ENCODE results near the gene MLN.

Gene MLN

DNA sequence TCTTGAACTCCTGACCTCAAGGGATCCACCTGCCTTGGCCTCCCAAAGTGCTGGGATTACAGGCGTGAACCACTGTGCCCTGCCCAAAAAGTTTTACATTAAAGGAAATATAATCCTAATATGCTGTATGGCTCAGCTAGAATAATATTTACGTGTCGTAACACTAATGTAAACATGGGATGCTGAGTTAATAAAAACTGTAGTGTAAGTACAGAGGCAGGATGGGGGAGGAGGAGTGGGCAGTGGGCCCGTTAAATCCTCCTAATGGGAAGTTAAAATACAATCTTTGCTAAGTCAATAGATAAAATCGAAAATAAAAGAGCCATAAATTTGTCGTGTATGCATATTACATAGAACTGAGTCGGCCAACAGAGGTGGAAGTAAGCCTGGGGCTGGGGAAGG, 45.0 kb downstream of the MLN start:
- no peaks in the 10 kb centered on the region for H3K9me3 Mint-ChIP-seq
- peak overlapping the region; percentile 60 to 84 (median 78) for H3K27ac Mint-ChIP-seq
- TF ChIP-seq, protein P1, sequence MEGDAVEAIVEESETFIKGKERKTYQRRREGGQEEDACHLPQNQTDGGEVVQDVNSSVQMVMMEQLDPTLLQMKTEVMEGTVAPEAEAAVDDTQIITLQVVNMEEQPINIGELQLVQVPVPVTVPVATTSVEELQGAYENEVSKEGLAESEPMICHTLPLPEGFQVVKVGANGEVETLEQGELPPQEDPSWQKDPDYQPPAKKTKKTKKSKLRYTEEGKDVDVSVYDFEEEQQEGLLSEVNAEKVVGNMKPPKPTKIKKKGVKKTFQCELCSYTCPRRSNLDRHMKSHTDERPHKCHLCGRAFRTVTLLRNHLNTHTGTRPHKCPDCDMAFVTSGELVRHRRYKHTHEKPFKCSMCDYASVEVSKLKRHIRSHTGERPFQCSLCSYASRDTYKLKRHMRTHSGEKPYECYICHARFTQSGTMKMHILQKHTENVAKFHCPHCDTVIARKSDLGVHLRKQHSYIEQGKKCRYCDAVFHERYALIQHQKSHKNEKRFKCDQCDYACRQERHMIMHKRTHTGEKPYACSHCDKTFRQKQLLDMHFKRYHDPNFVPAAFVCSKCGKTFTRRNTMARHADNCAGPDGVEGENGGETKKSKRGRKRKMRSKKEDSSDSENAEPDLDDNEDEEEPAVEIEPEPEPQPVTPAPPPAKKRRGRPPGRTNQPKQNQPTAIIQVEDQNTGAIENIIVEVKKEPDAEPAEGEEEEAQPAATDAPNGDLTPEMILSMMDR (IDR thresholded peaks at IDR 0.05; ENCODE audit: unreplicated experiment in 3 of 3) = no peak
- H3K36me3 Mint-ChIP-seq (ENCODE audit: low read depth) = no peaks in the 10 kb centered on the region
- H3K27me3 Mint-ChIP-seq (ENCODE audit: low read depth) = peaks cover 13% of the 10 kb centered on the region
- peak overlapping the region; percentile 14 to 61 (median 54) for H3K4me3 Mint-ChIP-seq
- peaks cover 55% of the 10 kb centered on the region for H3K4me1 Mint-ChIP-seq

DNA sequence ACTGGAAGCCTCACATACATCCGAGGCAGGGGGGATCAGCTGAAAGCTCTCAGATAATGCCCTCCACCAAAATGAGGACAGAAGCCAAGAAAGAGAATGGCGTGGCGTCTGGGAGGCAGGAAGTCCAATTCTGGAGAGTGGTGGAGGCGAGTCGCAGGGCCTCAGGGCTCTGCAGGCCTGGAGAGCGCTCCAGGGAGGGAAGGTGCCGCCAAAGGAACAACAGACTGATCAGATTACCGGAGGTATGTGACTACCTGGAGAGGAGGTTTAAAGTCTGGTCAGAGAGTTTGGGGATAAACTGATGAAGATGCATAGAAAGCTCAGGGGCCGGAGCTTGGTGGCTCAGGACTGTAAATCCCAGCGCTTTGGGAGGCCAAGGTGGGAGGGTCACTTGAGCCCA, 45.9 kb downstream of the MLN start:
- peak overlapping the region in 1 of 3 experiments; percentile 46 for H3K4me3 Mint-ChIP-seq
- peaks cover 13% of the 10 kb centered on the region for H3K27me3 Mint-ChIP-seq (ENCODE audit: low read depth)
- H3K36me3 Mint-ChIP-seq (ENCODE audit: low read depth) = no peaks in the 10 kb centered on the region

DNA sequence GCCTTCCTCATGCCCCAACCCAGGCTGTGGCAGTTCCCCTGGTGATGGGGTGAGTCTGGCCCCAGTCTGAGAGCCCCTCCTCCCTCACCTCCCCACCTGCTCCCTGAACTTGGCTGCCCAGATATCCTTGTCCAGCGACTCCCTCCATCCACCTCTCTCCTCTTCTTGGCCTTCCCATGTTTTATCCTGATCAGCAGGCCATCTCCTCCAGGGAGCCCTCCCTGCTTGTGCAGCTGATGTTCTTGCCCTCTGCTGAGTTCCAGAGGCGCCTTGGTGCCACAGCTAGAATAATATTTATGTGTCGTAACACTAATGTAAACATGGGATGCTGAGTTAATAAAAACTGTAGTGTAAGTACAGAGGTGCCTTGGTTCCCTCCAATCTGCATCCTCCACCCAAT, 46.7 kb downstream of the MLN start:
- no peak overlapping the region for H3K27ac Mint-ChIP-seq
- TF ChIP-seq, protein P1 (IDR thresholded peaks at IDR 0.05; ENCODE audit: unreplicated experiment in 3 of 3) = no peak
- no peak overlapping the region for H3K4me3 Mint-ChIP-seq
- peaks cover 44% of the 10 kb centered on the region for H3K4me1 Mint-ChIP-seq
- no peaks in the 10 kb centered on the region for H3K9me3 Mint-ChIP-seq
- H3K27me3 Mint-ChIP-seq (ENCODE audit: low read depth) = peaks cover 13% of the 10 kb centered on the region
- no peaks in the 10 kb centered on the region for H3K36me3 Mint-ChIP-seq (ENCODE audit: low read depth)

More for the DNA sequence above, 45.9 kb downstream of the MLN start:
- Mint-ChIP-seq H3K4me1 (peaks cover 46% of the 10 kb centered on the region), H3K9me3 (no peaks in the 10 kb centered on the region), H3K27ac (peak overlapping the region in 2 of 3 experiments; percentile 0 to 60)
- TF ChIP-seq, protein P1 (IDR thresholded peaks at IDR 0.05; ENCODE audit: unreplicated experiment in 3 of 3) = no peak

DNA sequence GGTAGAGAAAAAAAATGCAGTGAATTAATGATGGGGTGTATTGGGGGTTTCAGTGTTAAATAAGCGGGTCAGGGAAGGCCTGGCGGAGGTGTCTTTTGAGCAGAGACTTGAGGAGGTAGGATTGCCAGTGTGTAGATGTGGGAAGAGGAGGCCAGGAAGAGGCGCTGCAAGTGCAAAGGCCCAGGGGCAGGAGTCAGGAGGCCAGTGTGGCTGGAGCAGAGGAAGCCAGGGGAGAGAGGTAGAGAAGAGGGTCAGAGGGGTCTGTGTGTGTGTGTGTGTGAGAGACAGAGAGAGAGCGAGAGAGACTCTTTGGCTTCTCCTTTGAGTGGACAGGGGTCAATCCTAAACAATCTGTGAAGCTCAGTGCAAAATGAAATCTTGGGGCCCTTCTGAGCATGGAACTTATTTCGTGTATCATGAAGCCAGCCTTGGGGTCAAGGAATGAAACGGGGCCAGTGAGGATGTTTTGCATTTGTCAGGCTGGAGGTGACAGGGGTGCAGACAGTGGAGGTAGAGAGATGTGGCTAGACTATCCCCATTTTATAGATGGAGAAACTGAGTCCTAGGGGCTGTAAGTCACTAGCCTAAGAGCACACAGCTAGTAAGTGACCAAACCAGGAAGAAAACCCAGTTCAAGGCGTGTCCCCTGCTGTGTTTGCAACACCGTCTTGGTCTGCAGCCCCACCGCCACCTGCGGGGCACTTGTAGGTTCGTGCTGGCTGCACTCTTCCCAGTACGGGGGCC, 47.4 kb downstream of the MLN start:
- TF ChIP-seq, protein P1 (IDR thresholded peaks at IDR 0.05; ENCODE audit: unreplicated experiment in 3 of 3) = no peak
- no peaks in the 10 kb centered on the region for H3K36me3 Mint-ChIP-seq (ENCODE audit: low read depth)

DNA sequence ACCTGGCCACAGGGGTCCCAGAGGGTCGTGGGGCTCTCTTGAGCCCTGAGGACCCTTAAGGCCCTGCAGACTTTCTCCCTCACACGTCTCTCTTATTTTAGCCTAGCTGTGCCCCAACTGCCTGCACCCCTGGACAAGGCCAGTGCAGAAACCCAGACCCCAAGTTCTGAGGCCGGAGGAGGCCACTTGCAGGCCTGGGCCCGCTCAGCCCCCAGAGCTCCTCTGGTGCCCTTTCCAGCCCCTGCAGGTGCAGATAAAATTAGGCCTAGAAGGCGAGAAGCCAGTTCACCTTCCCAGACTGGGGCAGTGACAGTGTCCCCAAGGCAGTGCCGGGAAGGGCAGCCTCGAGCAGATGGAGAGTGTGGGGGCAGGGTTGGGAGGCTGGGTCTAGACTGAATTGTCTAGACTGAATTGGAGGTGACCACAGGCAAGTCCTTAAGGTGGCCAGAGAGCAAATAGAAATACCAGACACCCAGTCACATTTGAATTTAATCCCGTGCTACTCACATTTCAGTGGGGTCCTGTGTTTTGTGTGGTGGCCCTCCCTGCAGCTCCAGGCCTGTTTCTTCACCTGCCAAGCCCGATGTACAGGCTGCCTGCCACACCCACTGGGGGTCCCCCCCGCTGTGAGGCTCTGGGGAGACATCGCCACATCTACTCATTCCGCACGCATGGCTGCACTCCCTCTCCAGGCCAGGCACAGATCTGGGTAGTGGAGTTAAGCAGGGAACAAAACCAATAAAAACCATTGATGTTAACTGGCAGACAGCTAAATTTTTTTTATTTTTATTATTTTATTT, 48.5 kb downstream of the MLN start:
- TF ChIP-seq, protein P1 (IDR thresholded peaks at IDR 0.05; ENCODE audit: unreplicated experiment in 3 of 3) = no peak
- H3K27ac Mint-ChIP-seq = peak overlapping the region in 2 of 3 experiments; percentile 46 to 55
- no peaks in the 10 kb centered on the region for H3K36me3 Mint-ChIP-seq (ENCODE audit: low read depth)
- H3K27me3 Mint-ChIP-seq (ENCODE audit: low read depth) = peaks cover 22% of the 10 kb centered on the region
- no peak overlapping the region for H3K4me3 Mint-ChIP-seq
- H3K9me3 Mint-ChIP-seq = no peaks in the 10 kb centered on the region
- H3K4me1 Mint-ChIP-seq = peaks cover 47% of the 10 kb centered on the region

More for the DNA sequence above, 47.4 kb downstream of the MLN start:
- peaks cover 13% of the 10 kb centered on the region for H3K27me3 Mint-ChIP-seq (ENCODE audit: low read depth)
- no peaks in the 10 kb centered on the region for H3K9me3 Mint-ChIP-seq
- H3K27ac Mint-ChIP-seq = peak overlapping the region in 1 of 3 experiments; percentile 36
- H3K4me1 Mint-ChIP-seq = peaks cover 46% of the 10 kb centered on the region
- H3K4me3 Mint-ChIP-seq = no peak overlapping the region
